ENCODE results near the gene ZNF638.

ZNF638 gene

GRCh38 chr2:71336802-71337201 lies 5.2 kb downstream of the ZNF638 start:
- Histone ChIP-seq H3K14ac (ENCODE audit: low read length in 2 of 2) (no peak overlapping the region), H3K9ac (ENCODE audit: low read length) (peak overlapping the region; percentile 84), H2BK12ac (ENCODE audit: low read length in 2 of 2) (no peak overlapping the region), H3K27me3 (ENCODE audit: control insufficient read depth in 1 of 2, insufficient read depth in 1 of 2, low read length in 2 of 2) (no peaks in the 10 kb centered on the region), H3K27ac (ENCODE audit: low read length, poor library complexity, severe bottlenecking) (no peak overlapping the region), H2BK15ac (ENCODE audit: low read depth, poor library complexity, severe bottlenecking) (no peak overlapping the region), H3K18ac (ENCODE audit: low read depth in 1 of 2, low read length in 2 of 2) (no peak overlapping the region), H2AK5ac (ENCODE audit: low read length, severe bottlenecking) (no peak overlapping the region), H3K9me3 (ENCODE audit: control insufficient read depth, low read length) (no peaks in the 10 kb centered on the region), H2BK5ac (ENCODE audit: low read depth, low read length, poor library complexity, severe bottlenecking) (no peak overlapping the region), H3K79me1 (replicated peaks; ENCODE audit: low read length, poor library complexity, severe bottlenecking) (no peaks in the 10 kb centered on the region), H3K23ac (ENCODE audit: low read length in 2 of 2) (no peak overlapping the region), H2BK120ac (ENCODE audit: low read depth, low read length) (no peak overlapping the region), H3K4ac (ENCODE audit: low read depth in 1 of 2, low read length in 2 of 2) (no peak overlapping the region), H3K4me2 (ENCODE audit: low read length, poor library complexity, severe bottlenecking) (no peak overlapping the region), H2AFZ (ENCODE audit: low read depth, low read length) (no peak overlapping the region), H4K91ac (ENCODE audit: low read length) (no peak overlapping the region), H3K36me3 (ENCODE audit: control insufficient read depth in 1 of 2, insufficient read depth in 2 of 2, low read depth in 1 of 2, low read length in 2 of 2) (peaks cover 3 to 7% of the 10 kb centered on the region in 2 experiments), H3K4me1 (ENCODE audit: control insufficient read depth, insufficient read depth, low read depth, low read length) (peaks cover 4% of the 10 kb centered on the region), H3K4me3 (ENCODE audit: insufficient read depth in 1 of 2, low read depth in 1 of 2, low read length in 2 of 2) (peak overlapping the region in 1 of 2 experiments; percentile 73), H4K8ac (ENCODE audit: low read length) (no peak overlapping the region)
- peak; percentile 24 for DNase-seq

- Histone ChIP-seq H3K23ac (ENCODE audit: low read length in 2 of 2) (no peak overlapping the region), H4K8ac (ENCODE audit: low read length) (no peak overlapping the region), H3K27ac (ENCODE audit: low read length, poor library complexity, severe bottlenecking) (no peak overlapping the region), H3K27me3 (ENCODE audit: control insufficient read depth in 1 of 2, insufficient read depth in 1 of 2, low read length in 2 of 2) (no peaks in the 10 kb centered on the region), H3K9ac (ENCODE audit: low read length) (peak overlapping the region; percentile 47), H3K4me2 (ENCODE audit: low read length, poor library complexity, severe bottlenecking) (no peak overlapping the region), H4K91ac (ENCODE audit: low read length) (no peak overlapping the region), H2AK5ac (ENCODE audit: low read length, severe bottlenecking) (no peak overlapping the region), H2BK120ac (ENCODE audit: low read depth, low read length) (no peak overlapping the region), H2BK12ac (ENCODE audit: low read length in 2 of 2) (no peak overlapping the region), H3K14ac (ENCODE audit: low read length in 2 of 2) (no peak overlapping the region), H3K9me3 (ENCODE audit: control insufficient read depth, low read length) (no peaks in the 10 kb centered on the region), H2BK5ac (ENCODE audit: low read depth, low read length, poor library complexity, severe bottlenecking) (no peak overlapping the region), H2AFZ (ENCODE audit: low read depth, low read length) (no peak overlapping the region), H3K18ac (ENCODE audit: low read depth in 1 of 2, low read length in 2 of 2) (no peak overlapping the region), H3K4me3 (ENCODE audit: insufficient read depth in 1 of 2, low read depth in 1 of 2, low read length in 2 of 2) (peak overlapping the region in 1 of 2 experiments; percentile 62), H3K79me1 (replicated peaks; ENCODE audit: low read length, poor library complexity, severe bottlenecking) (no peaks in the 10 kb centered on the region), H3K4ac (ENCODE audit: low read depth in 1 of 2, low read length in 2 of 2) (no peak overlapping the region), H3K4me1 (ENCODE audit: control insufficient read depth, insufficient read depth, low read depth, low read length) (peaks cover 4% of the 10 kb centered on the region), H3K36me3 (ENCODE audit: control insufficient read depth in 1 of 2, insufficient read depth in 2 of 2, low read depth in 1 of 2, low read length in 2 of 2) (peaks cover 3 to 7% of the 10 kb centered on the region in 2 experiments), H2BK15ac (ENCODE audit: low read depth, poor library complexity, severe bottlenecking) (no peak overlapping the region)
- WGBS: 100% methylated on average over 1 of the region's 2 CpGs
- no peak for DNase-seq
Observed at GRCh38 chr2:71337776-71338175, 6.2 kb downstream of the ZNF638 start.

GRCh38 chr2:71339685-71340084 lies 8.1 kb downstream of the ZNF638 start:
- H3K36me3 ChIP-seq (ENCODE audit: control insufficient read depth in 1 of 2, insufficient read depth in 2 of 2, low read depth in 1 of 2, low read length in 2 of 2): peaks cover 3 to 7% of the 10 kb centered on the region in 2 experiments
- H2AFZ ChIP-seq (ENCODE audit: low read depth, low read length): no peak overlapping the region
- no peak for DNase-seq
- H3K4ac ChIP-seq (ENCODE audit: low read depth in 1 of 2, low read length in 2 of 2): no peak overlapping the region
- H2BK12ac ChIP-seq (ENCODE audit: low read length in 2 of 2): no peak overlapping the region
- 100% methylated on average over 1 of the region's 2 CpGs for WGBS
- no peak overlapping the region for H3K4me2 ChIP-seq (ENCODE audit: low read length, poor library complexity, severe bottlenecking)
- H3K79me1 ChIP-seq (replicated peaks; ENCODE audit: low read length, poor library complexity, severe bottlenecking): no peaks in the 10 kb centered on the region
- H4K91ac ChIP-seq (ENCODE audit: low read length): no peak overlapping the region
- H2BK120ac ChIP-seq (ENCODE audit: low read depth, low read length): no peak overlapping the region
- no peak overlapping the region for H2AK5ac ChIP-seq (ENCODE audit: low read length, severe bottlenecking)
- H3K14ac ChIP-seq (ENCODE audit: low read length in 2 of 2): no peak overlapping the region
- no peaks in the 10 kb centered on the region for H3K9me3 ChIP-seq (ENCODE audit: control insufficient read depth, low read length)
- H3K9ac ChIP-seq (ENCODE audit: low read length): no peak overlapping the region
- H3K4me1 ChIP-seq (ENCODE audit: control insufficient read depth, insufficient read depth, low read depth, low read length): peaks cover 4% of the 10 kb centered on the region
- no peak overlapping the region for H4K8ac ChIP-seq (ENCODE audit: low read length)
- no peak overlapping the region for H2BK15ac ChIP-seq (ENCODE audit: low read depth, poor library complexity, severe bottlenecking)
- H3K23ac ChIP-seq (ENCODE audit: low read length in 2 of 2): no peak overlapping the region
- H2BK5ac ChIP-seq (ENCODE audit: low read depth, low read length, poor library complexity, severe bottlenecking): no peak overlapping the region
- no peak overlapping the region for H3K4me3 ChIP-seq (ENCODE audit: insufficient read depth in 1 of 2, low read depth in 1 of 2, low read length in 2 of 2)
- no peak overlapping the region for H3K27ac ChIP-seq (ENCODE audit: low read length, poor library complexity, severe bottlenecking)
- no peak overlapping the region for H3K18ac ChIP-seq (ENCODE audit: low read depth in 1 of 2, low read length in 2 of 2)
- H3K27me3 ChIP-seq (ENCODE audit: control insufficient read depth in 1 of 2, insufficient read depth in 1 of 2, low read length in 2 of 2): no peaks in the 10 kb centered on the region

- 100% methylated on average over 2 of the region's 3 CpGs for WGBS
- Histone ChIP-seq H3K36me3 (ENCODE audit: control insufficient read depth in 1 of 2, insufficient read depth in 2 of 2, low read depth in 1 of 2, low read length in 2 of 2) (peaks cover 0 to 12% of the 10 kb centered on the region in 2 experiments), H3K27me3 (ENCODE audit: control insufficient read depth in 1 of 2, insufficient read depth in 1 of 2, low read length in 2 of 2) (no peaks in the 10 kb centered on the region), H3K4ac (ENCODE audit: low read depth in 1 of 2, low read length in 2 of 2) (no peak overlapping the region), H2BK12ac (ENCODE audit: low read length in 2 of 2) (no peak overlapping the region), H2AK5ac (ENCODE audit: low read length, severe bottlenecking) (no peak overlapping the region), H3K79me1 (replicated peaks; ENCODE audit: low read length, poor library complexity, severe bottlenecking) (no peaks in the 10 kb centered on the region), H3K14ac (ENCODE audit: low read length in 2 of 2) (no peak overlapping the region), H4K91ac (ENCODE audit: low read length) (no peak overlapping the region), H4K8ac (ENCODE audit: low read length) (no peak overlapping the region), H2BK5ac (ENCODE audit: low read depth, low read length, poor library complexity, severe bottlenecking) (no peak overlapping the region), H3K18ac (ENCODE audit: low read depth in 1 of 2, low read length in 2 of 2) (no peak overlapping the region), H3K23ac (ENCODE audit: low read length in 2 of 2) (no peak overlapping the region), H3K4me2 (ENCODE audit: low read length, poor library complexity, severe bottlenecking) (no peak overlapping the region), H2AFZ (ENCODE audit: low read depth, low read length) (no peak overlapping the region), H3K9me3 (ENCODE audit: control insufficient read depth, low read length) (no peaks in the 10 kb centered on the region), H3K9ac (ENCODE audit: low read length) (no peak overlapping the region), H2BK15ac (ENCODE audit: low read depth, poor library complexity, severe bottlenecking) (no peak overlapping the region), H2BK120ac (ENCODE audit: low read depth, low read length) (no peak overlapping the region), H3K27ac (ENCODE audit: low read length, poor library complexity, severe bottlenecking) (no peak overlapping the region), H3K4me1 (ENCODE audit: control insufficient read depth, insufficient read depth, low read depth, low read length) (peaks cover 2% of the 10 kb centered on the region), H3K4me3 (ENCODE audit: insufficient read depth in 1 of 2, low read depth in 1 of 2, low read length in 2 of 2) (no peak overlapping the region)
- DNase-seq: no peak
Observed at GRCh38 chr2:71340176-71340575, 8.6 kb downstream of the ZNF638 start.
